Islet precursor cell (in vitro differentiated cells): Measurements from ENCODE around the gene SYNGR4.
A peak's percentile ranks its signal among the peaks of the same experiment; 100 is the strongest.

Experiments
- DNase-seq: peaks from one replicate; pipeline ENCODE4 v3.0.0-alpha.2; 2018

SYNGR4 gene

GRCh38 chr19:48341515-48342413 lies 22.4 kb upstream of the SYNGR4 start:
- DNase-seq, result no peak

GRCh38 chr19:48342414-48342738 lies 21.8 kb upstream of the SYNGR4 start:
- no peak for DNase-seq

GRCh38 chr19:48342841-48343540 lies 21.2 kb upstream of the SYNGR4 start:
- DNase-seq, result no peak

GRCh38 chr19:48344892-48345291 lies 19.3 kb upstream of the SYNGR4 start:
- DNase-seq, result no peak

- DNase-seq, result no peak
These were observed 18.0 kb upstream of the SYNGR4 start for GRCh38 chr19:48346191-48346590.

GRCh38 chr19:48348045-48348444 lies 16.1 kb upstream of the SYNGR4 start:
- DNase-seq, result no peak

- DNase-seq, result no peak
These were observed 15.4 kb upstream of the SYNGR4 start for GRCh38 chr19:48348737-48349136.

GRCh38 chr19:48350856-48351255 lies 13.3 kb upstream of the SYNGR4 start:
- DNase-seq, result no peak

- peak; percentile 89 for DNase-seq
These were observed 12.8 kb upstream of the SYNGR4 start for GRCh38 chr19:48351341-48351752.

GRCh38 chr19:48353677-48354076 lies 10.5 kb upstream of the SYNGR4 start:
- DNase-seq, result no peak

GRCh38 chr19:48354332-48354992 lies 9.7 kb upstream of the SYNGR4 start:
- DNase-seq, result peak; percentile 87

- DNase-seq, result peak; percentile 84
These were observed 8.7 kb upstream of the SYNGR4 start for GRCh38 chr19:48355365-48355954.

- no peak for DNase-seq
These were observed 5.0 kb upstream of the SYNGR4 start for GRCh38 chr19:48359123-48359522.

- no peak for DNase-seq
These were observed 2.3 kb upstream of the SYNGR4 start for GRCh38 chr19:48361912-48362311.

GRCh38 chr19:48362716-48363499 lies 1.3 kb upstream of the SYNGR4 start:
- peak; percentile 99 for DNase-seq

GRCh38 chr19:48363500-48363809 lies 712 bp upstream of the SYNGR4 start:
- no peak for DNase-seq

- DNase-seq, result no peak
These were observed 606 bp downstream of the SYNGR4 start for GRCh38 chr19:48364598-48365348.

GRCh38 chr19:48365602-48366001 lies 1.4 kb downstream of the SYNGR4 start:
- no peak for DNase-seq

- DNase-seq, result no peak
These were observed 3.7 kb downstream of the SYNGR4 start for GRCh38 chr19:48367855-48368254.

GRCh38 chr19:48368936-48369335 lies 4.8 kb downstream of the SYNGR4 start:
- DNase-seq, result no peak

GRCh38 chr19:48370955-48371354 lies 6.8 kb downstream of the SYNGR4 start:
- no peak for DNase-seq

- DNase-seq, result no peak
These were observed 7.2 kb downstream of the SYNGR4 start for GRCh38 chr19:48371367-48371766.
